Activated CD4-positive, CD25-positive, alpha-beta regulatory T cell treated with anti-CD3 and anti-CD28 coated beads, Interleukin-2, amount 50 U/mL, for 16 hours (primary cell): ENCODE measurements around the gene RPL18.

Experiments
- DNase-seq: peaks from one replicate; pipeline ENCODE4 v3.0.0-alpha.2; 2020; ENCODE audit warnings: low read depth, low spot score

The RPL18 gene

GRCh38 chr19:48614436-48615230 is 4.3 kb downstream of the RPL18 start, which contains the start of gene FAM83E:
TSS of gene FAM83E (minus strand) at chr19:48615076. CDS start at chr19:48613372, 1,704 bp downstream.
- DNase-seq, result no peak

- DNase-seq, result no peak
Measured at GRCh38 chr19:48613852-48614435, 5.0 kb downstream of the RPL18 start.

- no peak for DNase-seq
Measured at GRCh38 chr19:48613024-48613851, 5.7 kb downstream of the RPL18 start.

- no peak for DNase-seq
Measured at GRCh38 chr19:48611872-48612271, 7.1 kb downstream of the RPL18 start.

DNA sequence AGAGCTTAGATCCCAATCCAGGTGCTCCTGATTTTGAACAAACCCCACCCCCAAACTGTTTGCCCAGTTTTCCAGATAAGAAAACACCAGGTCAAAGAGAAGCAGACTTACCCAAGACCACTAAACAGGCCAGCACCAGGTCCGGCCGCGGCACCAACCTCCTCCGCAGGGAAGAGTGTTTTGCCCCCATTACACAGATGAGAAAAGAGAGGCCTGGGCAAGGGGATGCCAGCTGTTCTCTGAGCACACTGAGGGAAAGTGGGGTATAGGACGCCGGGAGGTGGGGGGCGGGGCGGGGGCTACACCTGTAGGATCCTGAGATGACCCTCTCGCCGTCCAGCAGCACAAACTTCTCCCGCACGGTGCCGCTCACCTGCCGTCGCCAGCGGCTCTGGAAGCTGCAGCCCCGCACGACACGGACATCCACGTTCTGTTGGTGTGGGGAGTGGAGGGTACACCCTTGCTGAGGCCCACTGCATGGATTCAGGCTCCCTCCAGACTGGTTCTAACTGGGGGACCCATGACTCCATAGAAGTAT is 9.3 kb downstream of the RPL18 start:
- no peak for DNase-seq

DNA sequence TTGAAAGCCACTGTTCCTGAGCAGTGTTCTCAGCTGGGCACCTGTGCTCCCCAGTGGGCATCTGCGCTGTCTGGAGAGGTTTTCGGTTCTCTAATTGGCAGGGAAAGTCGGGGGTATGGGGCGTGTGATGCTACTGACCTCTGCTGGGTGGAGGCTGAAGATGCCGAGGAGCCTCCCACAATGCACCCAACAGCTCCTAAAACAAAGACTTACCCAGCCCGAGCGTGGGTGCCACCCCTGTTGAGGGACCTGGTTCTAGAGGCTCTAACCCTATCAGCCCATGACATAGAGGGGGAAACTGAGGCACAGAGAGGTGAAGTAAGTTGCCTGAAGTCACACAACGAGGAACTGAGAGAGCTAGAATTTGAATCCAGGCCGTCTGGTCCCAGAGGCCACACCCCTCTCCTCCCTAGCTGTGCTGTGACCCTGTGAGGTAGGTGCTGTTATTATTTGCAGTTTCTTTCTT is 10.1 kb downstream of the RPL18 start:
- DNase-seq, result no peak

- no peak for DNase-seq
Measured at GRCh38 chr19:48607359-48607755, 11.6 kb downstream of the RPL18 start.

DNA sequence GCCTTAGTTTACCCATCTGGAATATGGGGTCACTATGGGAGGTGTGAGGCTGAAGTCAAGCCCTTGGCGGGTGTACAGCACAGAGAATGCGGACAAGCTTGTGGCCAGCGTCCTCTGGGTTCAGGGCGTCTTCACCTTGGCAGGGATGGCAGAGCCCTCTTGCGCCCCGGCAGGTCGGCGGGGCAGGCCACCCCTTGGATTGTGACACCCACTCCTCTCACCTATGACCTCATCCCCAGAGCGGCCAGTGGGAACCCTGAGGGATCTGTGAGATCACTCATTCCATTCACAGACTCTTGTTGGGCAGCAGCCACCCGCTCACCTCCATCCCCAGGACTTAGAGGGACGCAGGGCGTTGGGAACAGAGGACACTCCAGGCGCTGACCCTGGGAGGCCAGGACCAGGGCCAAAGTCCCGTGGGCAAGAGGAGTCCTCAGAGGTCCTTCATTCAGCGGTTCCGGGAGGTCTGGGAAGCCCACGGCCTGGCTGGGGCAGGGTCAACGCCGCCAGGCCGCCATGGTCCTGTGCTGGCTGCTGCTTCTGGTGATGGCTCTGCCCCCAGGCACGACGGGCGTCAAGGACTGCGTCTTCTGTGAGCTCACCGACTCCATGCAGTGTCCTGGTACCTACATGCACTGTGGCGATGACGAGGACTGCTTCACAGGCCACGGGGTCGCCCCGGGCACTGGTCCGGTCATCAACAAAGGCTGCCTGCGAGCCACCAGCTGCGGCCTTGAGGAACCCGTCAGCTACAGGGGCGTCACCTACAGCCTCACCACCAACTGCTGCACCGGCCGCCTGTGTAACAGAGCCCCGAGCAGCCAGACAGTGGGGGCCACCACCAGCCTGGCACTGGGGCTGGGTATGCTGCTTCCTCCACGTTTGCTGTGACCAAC is 12.3 kb downstream of the RPL18 start, which contains the start of gene SPACA4:
Gene SPACA4 (plus strand): TSS at position 280 of the 896 bp plus-strand sequence. CDS start 237 bp downstream, at position 517.
- no peak for DNase-seq

- no peak for DNase-seq
Measured at GRCh38 chr19:48603850-48604249, 15.1 kb downstream of the RPL18 start.

DNA sequence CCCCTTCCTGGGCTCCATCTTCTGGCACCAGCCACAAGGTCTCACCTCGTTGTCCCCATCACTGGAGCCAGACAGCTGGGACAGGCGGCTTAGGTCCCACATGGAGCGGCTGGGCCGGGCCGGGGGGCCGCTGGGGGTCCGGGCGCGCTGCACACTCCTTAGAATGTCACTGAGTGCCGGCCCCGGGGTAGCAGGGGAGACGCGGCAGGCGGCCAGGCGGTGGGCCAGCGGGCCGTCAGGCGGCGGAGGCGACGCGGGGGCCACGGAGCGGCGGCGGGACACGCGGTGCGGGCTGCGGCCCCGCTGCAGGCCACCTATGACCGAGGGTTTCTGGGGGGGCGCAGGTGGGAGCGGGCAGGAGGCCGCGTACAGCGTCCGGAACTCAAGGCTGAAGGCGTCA is 15.5 kb downstream of the RPL18 start:
- DNase-seq, result no peak

- DNase-seq, result no peak
Measured at GRCh38 chr19:48603001-48603400, 16.0 kb downstream of the RPL18 start.

- DNase-seq, result no peak
Measured at GRCh38 chr19:48600679-48601417, 18.1 kb downstream of the RPL18 start.

DNA sequence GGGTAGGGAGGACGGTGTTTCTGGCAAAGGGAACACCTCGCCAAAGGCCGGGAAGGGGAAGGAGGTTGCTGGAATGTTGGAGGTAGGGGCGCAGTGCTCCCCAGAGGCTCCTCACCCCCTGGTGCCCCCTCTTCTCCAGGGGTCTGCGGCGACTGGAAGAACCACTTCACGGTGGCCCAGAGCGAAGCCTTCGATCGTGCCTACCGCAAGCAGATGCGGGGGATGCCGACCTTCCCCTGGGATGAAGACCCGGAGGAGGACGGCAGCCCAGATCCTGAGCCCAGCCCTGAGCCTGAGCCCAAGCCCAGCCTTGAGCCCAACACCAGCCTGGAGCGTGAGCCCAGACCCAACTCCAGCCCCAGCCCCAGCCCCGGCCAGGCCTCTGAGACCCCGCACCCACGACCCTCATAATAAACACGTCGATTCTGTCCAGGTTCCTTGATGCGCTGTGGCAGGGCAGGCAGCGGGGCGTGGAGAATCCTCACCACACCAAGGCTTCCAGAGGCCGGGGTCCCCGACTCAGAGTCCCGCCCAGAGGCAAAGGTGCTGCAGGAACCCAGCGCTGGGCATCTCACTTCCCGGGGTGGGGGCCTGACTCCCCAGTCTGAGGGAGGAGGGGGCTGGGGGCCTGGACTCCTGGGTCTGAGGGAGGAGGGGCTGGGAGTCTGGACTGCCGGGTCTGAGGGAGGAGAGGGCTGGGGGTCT is 19.8 kb downstream of the RPL18 start:
- no peak for DNase-seq

- DNase-seq, result no peak
Measured at GRCh38 chr19:48596679-48597465, 22.1 kb downstream of the RPL18 start.

DNA sequence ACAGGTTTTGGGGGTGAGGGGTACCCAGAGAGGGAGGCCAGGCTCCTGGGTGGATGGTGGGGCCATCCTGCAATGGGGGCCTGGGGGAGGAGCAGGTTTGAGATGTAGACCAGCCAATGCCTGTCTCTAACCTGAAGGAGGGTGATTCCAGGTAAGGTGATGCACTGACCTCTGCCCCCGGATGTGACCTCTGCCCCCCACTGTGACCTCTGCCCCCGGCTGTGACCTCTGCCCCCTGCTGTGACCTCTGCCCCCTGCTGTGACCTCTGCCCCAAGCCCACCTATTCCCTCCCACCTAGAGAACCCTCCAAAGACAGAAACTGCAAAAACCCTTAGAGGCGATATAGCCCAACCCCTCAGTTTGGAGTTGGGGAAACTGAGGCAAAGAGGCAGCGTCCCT is 22.7 kb downstream of the RPL18 start:
- DNase-seq, result no peak

GRCh38 chr19:48595833-48596232 is 23.1 kb downstream of the RPL18 start:
- no peak for DNase-seq

- no peak for DNase-seq
Measured at GRCh38 chr19:48595171-48595570, 23.8 kb downstream of the RPL18 start.

DNA sequence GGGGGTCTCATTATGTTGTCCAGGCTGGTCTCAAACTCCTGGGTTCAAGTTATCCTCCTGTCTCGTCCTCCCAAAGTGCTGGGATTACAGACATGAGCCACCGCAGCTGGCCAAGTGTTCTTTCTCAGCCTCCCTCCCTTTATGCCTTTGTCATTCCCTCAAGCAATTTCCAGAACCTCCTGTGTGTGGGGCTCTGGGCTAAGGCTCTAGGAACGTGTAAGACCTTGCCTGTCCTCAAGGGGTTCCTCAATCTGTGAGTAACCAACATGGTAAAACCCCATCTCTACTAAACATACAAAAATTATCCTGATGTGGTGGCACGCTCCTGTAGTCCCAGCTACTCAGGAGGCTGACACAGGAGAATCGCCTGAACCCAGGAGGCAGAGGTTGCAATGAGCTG is 28.0 kb downstream of the RPL18 start:
- no peak for DNase-seq
